ENCODE results near the gene GMPPB.

Gene GMPPB

DNA sequence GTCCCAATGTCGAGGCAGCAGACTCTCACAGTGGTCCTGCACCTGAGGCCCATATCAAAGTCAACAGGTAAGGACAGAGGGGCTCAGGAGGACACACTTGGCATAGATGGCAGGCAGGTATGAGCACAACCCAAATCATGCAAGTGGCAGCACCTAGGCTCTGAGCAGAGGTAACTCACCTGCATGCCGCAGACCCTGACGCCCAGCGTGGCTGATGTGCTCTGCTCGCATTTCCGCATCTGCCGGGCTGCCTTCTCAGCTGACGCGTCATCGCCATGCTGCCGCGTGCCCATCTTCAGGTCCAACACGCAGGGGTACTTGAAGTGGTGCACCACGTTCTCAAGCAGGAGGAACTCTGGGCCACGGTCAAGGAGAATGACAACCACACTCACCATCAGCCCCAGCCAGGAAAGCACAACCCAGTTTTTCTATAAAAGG is 4.2 kb upstream of the GMPPB start:
- peaks cover 7% of the 10 kb centered on the region for H3F3A ChIP-seq (ENCODE audit: control insufficient read depth, insufficient read depth)
- H3K36me3 ChIP-seq (ENCODE audit: control insufficient read depth, low read length) = peaks cover 60% of the 10 kb centered on the region
- H3K9me2 ChIP-seq (replicated peaks; ENCODE audit: control insufficient read depth, low read length) = no peaks in the 10 kb centered on the region
- peak overlapping the region; percentile 64 for H3K4me2 ChIP-seq (ENCODE audit: low read length)
- H4K20me1 ChIP-seq (ENCODE audit: control insufficient read depth, insufficient read depth, low read depth, low read length) = no peaks in the 10 kb centered on the region
- no peaks in the 10 kb centered on the region for H3K27me3 ChIP-seq (ENCODE audit: control insufficient read depth, low read length)
- H3K4me1 ChIP-seq (ENCODE audit: control insufficient read depth, low read length) = peaks cover 42% of the 10 kb centered on the region
- peak overlapping the region; percentile 81; the same call in 1 of the 2 replicates for H3K27ac ChIP-seq (ENCODE audit: low read depth, low read length)
- TF ChIP-seq EZH2phosphoT487 (IDR thresholded peaks at IDR 0.05; ENCODE audit: borderline replicate concordance, low read length) (no peak), CTCF (IDR thresholded peaks at IDR 0.05; ENCODE audit: low read depth, low read length, poor library complexity, severe bottlenecking) (no peak)
- peak overlapping the region; percentile 61; the same call in 1 of the 2 replicates for H3K4me3 ChIP-seq (ENCODE audit: low read length)
- H3K79me2 ChIP-seq (ENCODE audit: control insufficient read depth, low read length) = peaks cover 21% of the 10 kb centered on the region
- H3K9me3 ChIP-seq (ENCODE audit: control insufficient read depth, insufficient read depth, low read length) = no peaks in the 10 kb centered on the region

DNA sequence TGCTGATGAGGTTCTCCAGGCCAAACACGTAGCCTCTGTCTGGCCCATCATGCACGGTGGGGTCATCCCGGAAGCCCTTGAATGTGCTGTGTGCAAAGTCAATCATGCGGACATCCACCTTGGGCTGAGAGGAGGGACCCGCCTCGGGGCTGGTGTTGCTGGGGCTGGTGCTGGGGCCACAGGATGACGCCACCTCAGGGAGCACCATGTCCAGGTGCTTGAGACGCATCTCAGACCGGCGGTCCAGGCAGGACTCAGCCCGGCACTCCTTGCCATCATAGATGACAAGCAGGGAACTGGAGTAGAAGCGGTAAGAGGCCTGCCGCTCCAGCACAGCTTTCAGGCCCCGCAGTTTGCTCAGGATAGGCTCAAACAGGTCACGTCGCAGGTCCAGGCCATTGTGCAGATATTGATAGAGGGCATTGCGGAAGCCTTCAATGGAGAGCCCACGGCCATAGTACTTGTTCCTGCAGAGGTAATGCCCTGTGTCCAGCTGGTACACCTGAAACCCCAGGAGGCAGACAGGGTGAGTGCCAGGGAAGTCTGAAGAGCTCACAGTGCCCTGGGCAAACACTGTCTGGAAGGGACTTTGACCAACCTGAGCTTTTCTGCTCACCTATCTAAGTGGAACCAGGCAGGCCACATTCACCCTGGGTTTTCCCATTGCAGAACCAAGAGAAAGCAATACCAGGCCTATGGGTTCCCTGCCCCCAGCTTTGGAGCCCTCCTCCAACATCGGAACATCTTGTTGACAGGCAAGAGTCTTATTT is 3.6 kb upstream of the GMPPB start:
- no peaks in the 10 kb centered on the region for H3K9me2 ChIP-seq (replicated peaks; ENCODE audit: control insufficient read depth, low read length)
- H3K4me3 ChIP-seq (ENCODE audit: low read length) = peak overlapping the region; percentile 61
- peaks cover 7% of the 10 kb centered on the region for H3F3A ChIP-seq (ENCODE audit: control insufficient read depth, insufficient read depth)
- peaks cover 48% of the 10 kb centered on the region for H3K4me1 ChIP-seq (ENCODE audit: control insufficient read depth, low read length)
- H3K79me2 ChIP-seq (ENCODE audit: control insufficient read depth, low read length) = peaks cover 27% of the 10 kb centered on the region
- H4K20me1 ChIP-seq (ENCODE audit: control insufficient read depth, insufficient read depth, low read depth, low read length) = no peaks in the 10 kb centered on the region
- H3K36me3 ChIP-seq (ENCODE audit: control insufficient read depth, low read length) = peaks cover 61% of the 10 kb centered on the region
- H3K27ac ChIP-seq (ENCODE audit: low read depth, low read length) = peak overlapping the region; percentile 81
- H3K4me2 ChIP-seq (ENCODE audit: low read length) = peak overlapping the region; percentile 64
- H3K9me3 ChIP-seq (ENCODE audit: control insufficient read depth, insufficient read depth, low read length) = no peaks in the 10 kb centered on the region
- H3K27me3 ChIP-seq (ENCODE audit: control insufficient read depth, low read length) = no peaks in the 10 kb centered on the region
- TF ChIP-seq CTCF (IDR thresholded peaks at IDR 0.05; ENCODE audit: low read depth, low read length, poor library complexity, severe bottlenecking) (no peak), EZH2phosphoT487 (IDR thresholded peaks at IDR 0.05; ENCODE audit: borderline replicate concordance, low read length) (no peak)

- H3K27me3 ChIP-seq (ENCODE audit: control insufficient read depth, low read length) = no peaks in the 10 kb centered on the region
- H3K4me2 ChIP-seq (ENCODE audit: low read length) = peak overlapping the region; percentile 64
- H3K27ac ChIP-seq (ENCODE audit: low read depth, low read length) = peak overlapping the region; percentile 81
- no peaks in the 10 kb centered on the region for H4K20me1 ChIP-seq (ENCODE audit: control insufficient read depth, insufficient read depth, low read depth, low read length)
- peaks cover 49% of the 10 kb centered on the region for H3K4me1 ChIP-seq (ENCODE audit: control insufficient read depth, low read length)
- TF ChIP-seq CTCF (IDR thresholded peaks at IDR 0.05; ENCODE audit: low read depth, low read length, poor library complexity, severe bottlenecking) (no peak), EZH2phosphoT487 (IDR thresholded peaks at IDR 0.05; ENCODE audit: borderline replicate concordance, low read length) (no peak)
- peaks cover 31% of the 10 kb centered on the region for H3K79me2 ChIP-seq (ENCODE audit: control insufficient read depth, low read length)
- no peaks in the 10 kb centered on the region for H3K9me2 ChIP-seq (replicated peaks; ENCODE audit: control insufficient read depth, low read length)
- no peaks in the 10 kb centered on the region for H3K9me3 ChIP-seq (ENCODE audit: control insufficient read depth, insufficient read depth, low read length)
- peak overlapping the region; percentile 61 for H3K4me3 ChIP-seq (ENCODE audit: low read length)
- peaks cover 65% of the 10 kb centered on the region for H3K36me3 ChIP-seq (ENCODE audit: control insufficient read depth, low read length)
- peaks cover 7% of the 10 kb centered on the region for H3F3A ChIP-seq (ENCODE audit: control insufficient read depth, insufficient read depth)
Measured at GRCh38 chr3:49725906-49726681, 2.3 kb upstream of the GMPPB start.
